DND-41 (cell line): ENCODE results near the gene TOR2A.

Experiments
- CTCF ChIP-seq: IDR thresholded peaks from 2 replicates; pipeline ENCODE4 v1.5.1; 2012; ENCODE audit warnings: borderline replicate concordance, low read length, moderate library complexity, mild to moderate bottlenecking; ENCODE audit not compliant: poor library complexity, severe bottlenecking; ENCODE audit errors: extremely low read depth
- EZH2 ChIP-seq: IDR thresholded peaks from 3 replicates; pipeline ENCODE4 v1.6.1; 2012; ENCODE audit warnings: borderline replicate concordance, low read depth, mild to moderate bottlenecking, moderate library complexity, low read length, inconsistent platforms; ENCODE audit not compliant: severe bottlenecking

GRCh38 chr9:127739614-127740330 is 4.7 kb upstream of the TOR2A start:
- no peak for TF ChIP-seq CTCF
- no peak for TF ChIP-seq EZH2
